Measurements from ENCODE around the gene CCDC8.

GRCh38 chr19:46441866-46442265, 28.5 kb upstream of the CCDC8 start:
- TF ChIP-seq, protein P1, sequence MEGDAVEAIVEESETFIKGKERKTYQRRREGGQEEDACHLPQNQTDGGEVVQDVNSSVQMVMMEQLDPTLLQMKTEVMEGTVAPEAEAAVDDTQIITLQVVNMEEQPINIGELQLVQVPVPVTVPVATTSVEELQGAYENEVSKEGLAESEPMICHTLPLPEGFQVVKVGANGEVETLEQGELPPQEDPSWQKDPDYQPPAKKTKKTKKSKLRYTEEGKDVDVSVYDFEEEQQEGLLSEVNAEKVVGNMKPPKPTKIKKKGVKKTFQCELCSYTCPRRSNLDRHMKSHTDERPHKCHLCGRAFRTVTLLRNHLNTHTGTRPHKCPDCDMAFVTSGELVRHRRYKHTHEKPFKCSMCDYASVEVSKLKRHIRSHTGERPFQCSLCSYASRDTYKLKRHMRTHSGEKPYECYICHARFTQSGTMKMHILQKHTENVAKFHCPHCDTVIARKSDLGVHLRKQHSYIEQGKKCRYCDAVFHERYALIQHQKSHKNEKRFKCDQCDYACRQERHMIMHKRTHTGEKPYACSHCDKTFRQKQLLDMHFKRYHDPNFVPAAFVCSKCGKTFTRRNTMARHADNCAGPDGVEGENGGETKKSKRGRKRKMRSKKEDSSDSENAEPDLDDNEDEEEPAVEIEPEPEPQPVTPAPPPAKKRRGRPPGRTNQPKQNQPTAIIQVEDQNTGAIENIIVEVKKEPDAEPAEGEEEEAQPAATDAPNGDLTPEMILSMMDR (IDR thresholded peaks at IDR 0.05 in 8 of 11, conservative IDR thresholded peaks at IDR 0.05 in 3 of 11): no peak
- TF ChIP-seq POLR2A (IDR thresholded peaks at IDR 0.05): no peak
- no peak for TF ChIP-seq POLR2AphosphoS5 (IDR thresholded peaks at IDR 0.05)
